ENCODE measurements around the gene TULP4.

DNA sequence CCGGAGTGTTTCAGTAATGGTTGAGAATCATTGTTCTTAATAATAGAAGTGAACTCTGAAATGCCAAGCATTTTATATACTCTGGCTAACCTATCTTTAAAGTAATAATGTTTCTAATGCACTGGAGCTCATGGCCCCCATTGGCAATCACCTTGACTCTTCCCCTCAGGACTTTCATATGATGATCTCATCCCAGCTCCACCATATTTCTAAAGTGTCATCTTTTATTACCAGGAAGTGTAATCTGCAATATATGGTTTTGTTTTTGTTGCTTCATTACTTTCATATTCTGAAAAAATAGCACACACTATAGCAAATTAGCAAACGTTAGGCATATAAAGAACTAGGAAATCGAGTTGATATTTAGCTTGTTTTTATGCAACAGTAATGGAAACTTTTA, 60.3 kb downstream of the TULP4 start:
- TF ChIP-seq POLR2AphosphoS5 (IDR thresholded peaks at IDR 0.05): no peak
- TF ChIP-seq CTCF (IDR thresholded peaks at IDR 0.05): no peak
- TF ChIP-seq POLR2A (IDR thresholded peaks at IDR 0.05): no peak
- TF ChIP-seq EP300 (IDR thresholded peaks at IDR 0.05): no peak

Measured in sigmoid colon (tissue), 4 donors.